Epidermal melanocyte (primary cell): ENCODE results near the gene KLF11.

Experiments
- DNase-seq: peaks from one replicate; pipeline ENCODE4 v3.0.0; 2011; ENCODE audit warnings: low spot score; ENCODE audit not compliant: insufficient read length

KLF11 gene

GRCh38 chr2:10041711-10042110 is 1.6 kb upstream of the KLF11 start:
- no peak for DNase-seq

GRCh38 chr2:10042301-10043161 is 819 bp upstream of the KLF11 start:
- no peak for DNase-seq

- DNase-seq, result peak; percentile 89
These were observed 704 bp downstream of the KLF11 start for GRCh38 chr2:10043906-10044601.

- DNase-seq, result no peak
These were observed 2.4 kb downstream of the KLF11 start for GRCh38 chr2:10045561-10046355.

- DNase-seq, result no peak
These were observed 3.6 kb downstream of the KLF11 start for GRCh38 chr2:10046931-10047330.

GRCh38 chr2:10047616-10048500 is 4.5 kb downstream of the KLF11 start:
- no peak for DNase-seq

GRCh38 chr2:10048501-10049171 is 5.3 kb downstream of the KLF11 start:
- DNase-seq, result peak; percentile 82

GRCh38 chr2:10052216-10052615 is 8.9 kb downstream of the KLF11 start:
- no peak for DNase-seq

GRCh38 chr2:10053351-10053750 is 10.0 kb downstream of the KLF11 start:
- no peak for DNase-seq

- DNase-seq, result no peak
These were observed 11.1 kb downstream of the KLF11 start for GRCh38 chr2:10054424-10054823.

GRCh38 chr2:10054976-10055375 is 11.6 kb downstream of the KLF11 start:
- no peak for DNase-seq

GRCh38 chr2:10056439-10056838 is 13.1 kb downstream of the KLF11 start:
- no peak for DNase-seq

GRCh38 chr2:10057231-10058107 is 14.1 kb downstream of the KLF11 start:
- peak; percentile 69 for DNase-seq

- no peak for DNase-seq
These were observed 15.1 kb downstream of the KLF11 start for GRCh38 chr2:10058251-10059015.

GRCh38 chr2:10059016-10059351 is 15.6 kb downstream of the KLF11 start:
- no peak for DNase-seq

GRCh38 chr2:10059552-10060335 is 16.4 kb downstream of the KLF11 start:
- DNase-seq, result no peak

GRCh38 chr2:10061221-10061925 is 18.0 kb downstream of the KLF11 start:
- DNase-seq, result no peak
